ENCODE measurements around the gene RPUSD1.

DNA sequence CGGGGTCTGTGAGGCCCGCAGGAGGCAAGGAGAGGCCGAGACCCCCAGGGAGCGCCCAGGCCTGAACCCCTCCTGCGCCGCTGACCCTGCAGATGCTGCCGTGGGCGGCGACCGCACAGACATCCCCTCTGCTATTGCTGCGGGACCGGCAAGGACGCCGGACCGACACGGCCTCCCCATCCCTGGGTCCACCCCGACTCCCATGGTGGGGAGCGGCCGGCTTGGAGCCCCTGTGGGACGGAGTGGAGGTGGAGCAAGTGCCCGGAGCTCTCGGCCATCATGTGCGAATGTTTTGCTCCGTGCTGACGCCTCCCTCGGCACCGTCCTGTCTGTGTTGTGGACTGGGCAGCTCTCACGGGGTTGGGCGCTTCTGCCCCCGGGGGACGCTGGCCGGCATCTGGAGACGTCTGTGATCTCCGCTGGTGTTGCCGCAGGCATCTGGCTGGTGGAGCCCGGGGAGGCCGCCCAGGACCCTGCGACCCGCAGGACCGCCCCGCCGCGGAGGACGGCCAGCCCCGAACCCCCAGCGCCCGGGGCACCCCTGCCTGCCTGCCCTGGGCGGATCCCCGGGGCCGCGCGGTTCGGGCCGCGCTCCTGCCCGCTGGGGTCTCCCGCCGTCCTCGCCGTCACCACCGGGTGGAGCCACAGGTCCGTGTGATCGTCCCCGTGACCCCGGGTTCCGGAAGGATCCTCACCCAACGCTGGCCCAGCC is 25.2 kb upstream of the RPUSD1 start:
- TF ChIP-seq POLR2A (IDR thresholded peaks at IDR 0.05): no peak
- TF ChIP-seq, protein P1, sequence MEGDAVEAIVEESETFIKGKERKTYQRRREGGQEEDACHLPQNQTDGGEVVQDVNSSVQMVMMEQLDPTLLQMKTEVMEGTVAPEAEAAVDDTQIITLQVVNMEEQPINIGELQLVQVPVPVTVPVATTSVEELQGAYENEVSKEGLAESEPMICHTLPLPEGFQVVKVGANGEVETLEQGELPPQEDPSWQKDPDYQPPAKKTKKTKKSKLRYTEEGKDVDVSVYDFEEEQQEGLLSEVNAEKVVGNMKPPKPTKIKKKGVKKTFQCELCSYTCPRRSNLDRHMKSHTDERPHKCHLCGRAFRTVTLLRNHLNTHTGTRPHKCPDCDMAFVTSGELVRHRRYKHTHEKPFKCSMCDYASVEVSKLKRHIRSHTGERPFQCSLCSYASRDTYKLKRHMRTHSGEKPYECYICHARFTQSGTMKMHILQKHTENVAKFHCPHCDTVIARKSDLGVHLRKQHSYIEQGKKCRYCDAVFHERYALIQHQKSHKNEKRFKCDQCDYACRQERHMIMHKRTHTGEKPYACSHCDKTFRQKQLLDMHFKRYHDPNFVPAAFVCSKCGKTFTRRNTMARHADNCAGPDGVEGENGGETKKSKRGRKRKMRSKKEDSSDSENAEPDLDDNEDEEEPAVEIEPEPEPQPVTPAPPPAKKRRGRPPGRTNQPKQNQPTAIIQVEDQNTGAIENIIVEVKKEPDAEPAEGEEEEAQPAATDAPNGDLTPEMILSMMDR (IDR thresholded peaks at IDR 0.05): peak; percentile 7 to 58 (median 50)

All from Peyer's patch (tissue), 4 donors.